AG04450 (cell line): ENCODE measurements around the gene PDSS2. TPM values are rescaled to one million over a fixed set of nuclear protein-coding genes. Genes with fewer than 3 reads are reported as not detected.
"Not testable (repeated sequence)": the region's sequence is repeated elsewhere in the genome, so short reads cannot be mapped to it uniquely, and the experiment has no call there.

ENCODE experiments used
- CTCF ChIA-PET: fragments of 300-600, 350-600 bp; formaldehyde crosslinking; extraction: SDS; loops from one replicate; lab custom pipeline; 2022; ENCODE audit warnings: antibody characterized with exemption, inconsistent platforms; lab: Charles Lee
- POLR2A ChIA-PET: fragments of 350-600 bp; formaldehyde crosslinking; extraction: SDS; loops from one replicate; lab custom pipeline; 2021; ENCODE audit warnings: antibody characterized with exemption, inconsistent platforms; lab: Yijun Ruan, JAX
- DNase-seq: peaks from one replicate; pipeline ENCODE4 v3.0.0-alpha.2; 2011; ENCODE audit warnings: low read depth, low spot score
- H3K27ac ChIP-seq: one replicate; pipeline ENCODE4 v1.5.1; 2012; ENCODE audit warnings: low read depth, low read length, control low read depth
- H3K27me3 ChIP-seq: one replicate; pipeline ENCODE4 v1.6.0; 2012; ENCODE audit warnings: low read length; ENCODE audit not compliant: control insufficient read depth, insufficient read depth
- H3K4me3 ChIP-seq: 2 replicates; pipeline ENCODE4 v1.5.1; 2011; ENCODE audit warnings: mild to moderate bottlenecking, low read depth, low read length, control low read depth
- H3K9me3 ChIP-seq: 2 replicates; pipeline ENCODE4 v1.5.1; 2012; ENCODE audit warnings: low read length; ENCODE audit not compliant: control insufficient read depth, insufficient read depth
- polyA plus RNA-seq: library from polyadenylated mRNA; depleted of rRNA; stranded (reverse); fragments of >200 nt; gene quantifications from 2 replicates; pipeline ENCODE4 v1.2.3, GENCODE V29; 2011
- TF ChIP-seq, protein P1 (sequence below): IDR thresholded peaks from 2 replicates; pipeline ENCODE4 v1.5.1; 2011; ENCODE audit warnings: low read depth, low read length, control low read depth, inconsistent platforms

The PDSS2 gene
- polyA plus RNA-seq, 1 experiment, result 19.1 TPM

DNA sequence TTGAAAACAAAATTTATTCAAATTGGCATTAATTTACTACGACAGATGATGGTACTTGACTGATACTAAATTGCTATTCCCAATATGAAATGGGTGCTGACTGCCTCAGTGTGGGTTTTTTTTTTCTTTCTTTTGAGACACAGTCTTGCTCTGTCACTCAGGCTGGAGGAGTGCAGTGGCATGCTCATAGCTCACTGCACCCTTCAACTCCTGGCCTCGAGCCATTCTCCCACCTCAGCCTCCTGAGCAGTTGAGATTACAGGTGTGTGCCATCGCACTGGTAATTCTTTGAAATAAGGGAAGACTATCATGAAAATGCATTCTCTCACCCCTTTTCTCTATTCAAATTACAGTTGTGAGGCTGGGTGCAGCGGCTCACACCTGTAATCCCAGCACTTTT lies 22.5 kb downstream of the PDSS2 start:
- POLR2A ChIA-PET, result no interaction called here
- Histone ChIP-seq H3K4me3 (no peak overlapping the region), H3K9me3 (no peaks in the 10 kb centered on the region), H3K27ac (no peak overlapping the region), H3K27me3 (no peaks in the 10 kb centered on the region)
- no peak for DNase-seq
- CTCF ChIA-PET, result interaction anchor here (1.6 kb wide), 1 partner anchor 119 kb away, joined by 8 read pairs; no protein-coding TSS in a partner anchor
- TF ChIP-seq, protein P1, sequence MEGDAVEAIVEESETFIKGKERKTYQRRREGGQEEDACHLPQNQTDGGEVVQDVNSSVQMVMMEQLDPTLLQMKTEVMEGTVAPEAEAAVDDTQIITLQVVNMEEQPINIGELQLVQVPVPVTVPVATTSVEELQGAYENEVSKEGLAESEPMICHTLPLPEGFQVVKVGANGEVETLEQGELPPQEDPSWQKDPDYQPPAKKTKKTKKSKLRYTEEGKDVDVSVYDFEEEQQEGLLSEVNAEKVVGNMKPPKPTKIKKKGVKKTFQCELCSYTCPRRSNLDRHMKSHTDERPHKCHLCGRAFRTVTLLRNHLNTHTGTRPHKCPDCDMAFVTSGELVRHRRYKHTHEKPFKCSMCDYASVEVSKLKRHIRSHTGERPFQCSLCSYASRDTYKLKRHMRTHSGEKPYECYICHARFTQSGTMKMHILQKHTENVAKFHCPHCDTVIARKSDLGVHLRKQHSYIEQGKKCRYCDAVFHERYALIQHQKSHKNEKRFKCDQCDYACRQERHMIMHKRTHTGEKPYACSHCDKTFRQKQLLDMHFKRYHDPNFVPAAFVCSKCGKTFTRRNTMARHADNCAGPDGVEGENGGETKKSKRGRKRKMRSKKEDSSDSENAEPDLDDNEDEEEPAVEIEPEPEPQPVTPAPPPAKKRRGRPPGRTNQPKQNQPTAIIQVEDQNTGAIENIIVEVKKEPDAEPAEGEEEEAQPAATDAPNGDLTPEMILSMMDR, result no peak

DNA sequence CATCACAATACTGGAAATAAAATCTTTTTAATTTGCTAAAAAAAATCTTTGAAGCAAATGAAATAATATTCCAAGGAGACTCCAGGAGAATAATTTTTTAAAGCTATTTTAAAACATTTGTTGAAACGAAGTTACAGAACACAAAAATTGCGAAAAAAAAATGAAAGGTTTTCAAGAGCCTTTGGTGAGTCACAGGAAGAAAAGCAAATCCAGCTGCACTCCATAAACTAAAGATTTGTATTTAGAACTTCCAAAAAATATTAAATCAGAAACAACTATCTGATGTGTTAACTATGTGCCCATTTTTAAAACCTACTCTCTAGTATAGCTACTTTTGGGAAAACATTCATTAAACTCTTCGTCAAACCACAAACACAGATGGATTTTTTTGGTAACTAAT lies 23.6 kb downstream of the PDSS2 start:
- TF ChIP-seq, protein P1, result no peak
- POLR2A ChIA-PET, result no interaction called here
- no peaks in the 10 kb centered on the region for H3K27me3 ChIP-seq
- CTCF ChIA-PET, result interaction anchor here (1.6 kb wide), 1 partner anchor 118 kb away, joined by 8 read pairs; no protein-coding TSS in a partner anchor
- no peak overlapping the region for H3K4me3 ChIP-seq
- H3K9me3 ChIP-seq, result no peaks in the 10 kb centered on the region
- H3K27ac ChIP-seq, result no peak overlapping the region
- DNase-seq, result no peak

- CTCF ChIA-PET, result no interaction called here
- Histone ChIP-seq H3K4me3 (no peak overlapping the region), H3K27ac (no peak overlapping the region), H3K27me3 (no peaks in the 10 kb centered on the region), H3K9me3 (no peaks in the 10 kb centered on the region)
- POLR2A ChIA-PET, result no interaction called here
- DNase-seq, result no peak
- TF ChIP-seq, protein P1, result no peak
Measured at GRCh38 chr6:107434812-107435211, 24.6 kb downstream of the PDSS2 start.

DNA sequence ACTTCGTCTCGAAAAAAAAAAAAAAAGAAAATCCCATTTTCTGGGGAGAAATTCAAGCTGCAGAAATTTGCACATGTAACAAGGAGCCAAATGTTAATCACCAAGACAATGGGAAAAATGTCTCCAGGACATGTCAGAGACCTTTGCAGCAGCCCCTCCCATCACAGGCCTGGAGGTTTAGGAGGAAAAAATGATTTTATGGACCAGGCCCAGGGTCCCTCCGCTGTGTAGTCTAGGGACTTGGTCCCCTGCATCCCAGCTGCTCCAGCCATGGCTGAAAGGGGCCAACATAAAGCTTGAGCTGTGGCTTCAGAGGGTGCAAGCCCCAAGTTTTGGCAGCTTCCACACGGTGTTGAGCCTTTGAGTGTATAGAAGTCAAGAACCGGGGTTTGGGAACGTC lies 33.4 kb downstream of the PDSS2 start:
- not testable (repeated sequence) for H3K27me3 ChIP-seq

DNA sequence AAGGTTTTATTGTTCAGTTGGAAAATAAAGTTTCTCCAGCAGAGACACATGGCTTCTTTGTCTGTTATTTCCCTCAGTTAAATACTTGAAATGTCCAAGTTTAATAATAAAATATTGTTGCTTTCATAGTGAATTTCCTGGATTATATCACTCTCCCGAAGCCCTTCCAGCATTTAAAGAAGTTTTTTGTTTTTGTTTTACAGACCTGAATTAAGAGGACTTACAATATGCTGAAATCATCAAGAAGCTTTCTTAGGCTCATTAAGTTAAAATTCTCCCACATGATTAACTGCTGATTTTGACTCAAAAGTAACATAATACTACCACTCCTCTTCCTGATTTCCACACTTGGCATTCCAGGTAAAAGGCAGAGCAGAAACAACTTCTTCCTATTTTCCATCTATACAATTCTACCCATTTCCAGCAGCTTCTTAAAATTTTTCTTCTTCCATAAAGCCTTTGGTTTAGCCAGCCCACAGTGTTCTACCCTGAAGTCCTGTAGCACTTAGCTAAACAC lies 35.8 kb downstream of the PDSS2 start:
- no peaks in the 10 kb centered on the region for H3K27me3 ChIP-seq
- ChIA-PET CTCF (interaction anchor here (0.7 to 1.1 kb wide), 3 partner anchors 35 to 105 kb away, joined by 3 to 7 read pairs (median 3); no protein-coding TSS in a partner anchor), POLR2A (no interaction called here)
- H3K9me3 ChIP-seq, result peaks cover 10% of the 10 kb centered on the region
- no peak for DNase-seq
- no peak overlapping the region for H3K4me3 ChIP-seq
- no peak overlapping the region for H3K27ac ChIP-seq
- TF ChIP-seq, protein P1, result no peak

More for the DNA sequence above, 33.4 kb downstream of the PDSS2 start:
- POLR2A ChIA-PET, CTCF ChIA-PET, H3K27ac ChIP-seq, H3K9me3 ChIP-seq, DNase-seq, H3K4me3 ChIP-seq: not testable (repeated sequence)
